Loucy (cell line): ENCODE results near the gene XXYLT1.

Source experiments
- H2AFZ ChIP-seq: fragments of 200-600 bp; sonication (generic); 2 replicates; pipeline ENCODE4 v1.6.0; 2016; ENCODE audit warnings: antibody characterized with exemption, mild to moderate bottlenecking, low read length, moderate library complexity
- H3F3A ChIP-seq: fragments of 200-600 bp; 2 replicates; pipeline ENCODE4 v1.6.0; 2016; ENCODE audit warnings: antibody characterized with exemption, low read depth, mild to moderate bottlenecking
- H3K27me3 ChIP-seq: fragments of 200-600 bp; sonication (generic); 2 replicates; pipeline ENCODE4 v1.6.1; 2014; ENCODE audit warnings: low read length, mild to moderate bottlenecking; ENCODE audit not compliant: insufficient read depth, poor library complexity, severe bottlenecking
- H3K36me3 ChIP-seq: fragments of 200-600 bp; sonication (generic); 2 replicates; pipeline ENCODE4 v1.6.1; 2016; ENCODE audit warnings: low read length; ENCODE audit not compliant: insufficient read depth
- H3K4me1 ChIP-seq: fragments of 200-600 bp; sonication (generic); 2 replicates; pipeline ENCODE4 v1.5.1; 2014; ENCODE audit warnings: low read length, mild to moderate bottlenecking; ENCODE audit not compliant: insufficient read depth, poor library complexity, severe bottlenecking
- H3K4me2 ChIP-seq: fragments of 200-600 bp; sonication (generic); 2 replicates; pipeline ENCODE4 v1.6.0; 2014; ENCODE audit warnings: antibody characterized with exemption, low read length, low read depth, mild to moderate bottlenecking; ENCODE audit not compliant: poor library complexity, severe bottlenecking
- H3K4me3 ChIP-seq: fragments of 200-600 bp; sonication (generic); 2 replicates; pipeline ENCODE4 v1.5.1; 2014; ENCODE audit warnings: low read length, mild to moderate bottlenecking, mixed read lengths; ENCODE audit not compliant: poor library complexity, severe bottlenecking
- H3K79me2 ChIP-seq: fragments of 200-600 bp; sonication (generic); 2 replicates; pipeline ENCODE4 v1.6.1; 2014; ENCODE audit warnings: low read length; ENCODE audit not compliant: insufficient read depth
- H3K9ac ChIP-seq: fragments of 200-600 bp; sonication (generic); 2 replicates; pipeline ENCODE4 v1.6.0; 2014; ENCODE audit warnings: mild to moderate bottlenecking, low read depth, low read length, moderate library complexity; ENCODE audit not compliant: poor library complexity, severe bottlenecking
- H3K9me2 ChIP-seq: fragments of 200-600 bp; sonication (generic); replicated peaks from 2 replicates; pipeline ENCODE4 v1.6.1; 2016; ENCODE audit warnings: low read depth, low read length, mixed read lengths
- H3K9me3 ChIP-seq: fragments of 200-600 bp; sonication (generic); 2 replicates; pipeline ENCODE4 v1.6.1; 2014; ENCODE audit warnings: mild to moderate bottlenecking, antibody characterized with exemption, low read length, low read depth; ENCODE audit not compliant: insufficient read depth
- H4K20me1 ChIP-seq: fragments of 200-600 bp; sonication (generic); 2 replicates; pipeline ENCODE4 v1.6.0; 2014; ENCODE audit warnings: antibody characterized with exemption, low read length, mild to moderate bottlenecking; ENCODE audit not compliant: insufficient read depth, poor library complexity, severe bottlenecking
- CTCF ChIP-seq: fragments of 200-600 bp; sonication (generic); conservative IDR thresholded peaks from 2 replicates; pipeline ENCODE4 v1.5.1; 2014; ENCODE audit warnings: mild to moderate bottlenecking, antibody characterized with exemption, low read length
- EZH2phosphoT487 ChIP-seq: fragments of 200-600 bp; IDR thresholded peaks from 2 replicates; pipeline ENCODE4 v1.6.1; 2018; ENCODE audit warnings: antibody characterized with exemption, mild to moderate bottlenecking, moderate library complexity, borderline replicate concordance

XXYLT1 gene

GRCh38 chr3:195154111-195154791 is 116.7 kb downstream of the XXYLT1 start:
- H4K20me1 ChIP-seq, result no peaks in the 10 kb centered on the region
- peak overlapping the region; percentile 93 for H3K4me2 ChIP-seq

GRCh38 chr3:195153653-195154052 is 117.3 kb downstream of the XXYLT1 start:
- H3K79me2 ChIP-seq, result peaks cover 71% of the 10 kb centered on the region
- no peaks in the 10 kb centered on the region for H3K9me2 ChIP-seq
- H4K20me1 ChIP-seq, result no peaks in the 10 kb centered on the region
- H3F3A ChIP-seq, result peaks cover 33% of the 10 kb centered on the region
- peak overlapping the region; percentile 75 for H3K4me3 ChIP-seq
- H3K9ac ChIP-seq, result peak overlapping the region; percentile 95
- TF ChIP-seq EZH2phosphoT487 (no peak), CTCF (no peak)
- no peak overlapping the region for H2AFZ ChIP-seq
- H3K4me1 ChIP-seq, result peaks cover 95% of the 10 kb centered on the region
- no peaks in the 10 kb centered on the region for H3K9me3 ChIP-seq
- no peaks in the 10 kb centered on the region for H3K27me3 ChIP-seq
- H3K4me2 ChIP-seq, result peak overlapping the region; percentile 93
- H3K36me3 ChIP-seq, result no peaks in the 10 kb centered on the region

More at GRCh38 chr3:195154111-195154791, 116.7 kb downstream of the XXYLT1 start:
- no peak overlapping the region for H2AFZ ChIP-seq
- H3K36me3 ChIP-seq, result no peaks in the 10 kb centered on the region
- H3K9me2 ChIP-seq, result no peaks in the 10 kb centered on the region
- peak overlapping the region; percentile 75 for H3K4me3 ChIP-seq
- H3K9ac ChIP-seq, result peak overlapping the region; percentile 95
- TF ChIP-seq CTCF (no peak), EZH2phosphoT487 (no peak)
- H3F3A ChIP-seq, result peaks cover 33% of the 10 kb centered on the region
- peaks cover 93% of the 10 kb centered on the region for H3K4me1 ChIP-seq
- no peaks in the 10 kb centered on the region for H3K27me3 ChIP-seq
- no peaks in the 10 kb centered on the region for H3K9me3 ChIP-seq
- H3K79me2 ChIP-seq, result peaks cover 71% of the 10 kb centered on the region

GRCh38 chr3:195153130-195153529 is 117.8 kb downstream of the XXYLT1 start:
- Histone ChIP-seq H3K9me2 (no peaks in the 10 kb centered on the region), H2AFZ (no peak overlapping the region), H3K36me3 (no peaks in the 10 kb centered on the region), H3F3A (peaks cover 33% of the 10 kb centered on the region), H3K9me3 (no peaks in the 10 kb centered on the region), H3K4me1 (peaks cover 95% of the 10 kb centered on the region), H3K79me2 (peaks cover 71% of the 10 kb centered on the region), H3K4me2 (peak overlapping the region; percentile 93), H3K4me3 (peak overlapping the region; percentile 75), H4K20me1 (no peaks in the 10 kb centered on the region), H3K27me3 (no peaks in the 10 kb centered on the region), H3K9ac (peak overlapping the region; percentile 95)
- TF ChIP-seq CTCF (no peak), EZH2phosphoT487 (no peak)
